Measurements from ENCODE around the gene ARNT2.

DNA sequence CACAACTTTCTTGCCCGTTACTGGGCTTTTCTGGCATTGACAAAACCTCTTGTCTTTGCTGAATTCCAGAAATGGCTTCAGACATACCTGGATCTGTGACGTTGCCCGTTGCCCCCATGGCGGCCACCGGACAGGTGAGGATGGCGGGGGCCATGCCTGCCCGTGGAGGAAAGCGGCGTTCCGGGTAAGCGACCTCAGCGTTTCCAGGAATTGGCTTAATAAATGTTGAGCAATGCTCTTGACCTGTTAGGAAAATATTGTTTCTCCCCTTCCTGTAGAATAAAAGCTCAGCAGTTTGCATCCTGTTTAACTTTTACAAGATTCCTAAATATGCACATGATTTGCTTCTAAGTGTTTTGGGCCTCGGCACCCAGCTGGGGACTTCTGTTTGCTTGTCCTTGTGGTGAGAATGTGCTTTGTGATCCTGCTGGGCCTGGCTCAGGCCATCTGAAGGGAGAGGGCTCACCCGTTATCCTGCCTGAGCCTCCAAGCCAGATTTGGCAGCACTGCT, 46.7 kb downstream of the ARNT2 start:
- TF ChIP-seq POLR2A (IDR thresholded peaks at IDR 0.05; ENCODE audit: low read depth, low read length) (no peak), TAF1 (IDR thresholded peaks at IDR 0.05; ENCODE audit: low read depth, low read length) (no peak), POLR2AphosphoS5 (IDR thresholded peaks at IDR 0.05; ENCODE audit: low read depth, low read length) (no peak), PAX5 (IDR thresholded peaks at IDR 0.05; ENCODE audit: insufficient read depth, low read length, severe bottlenecking) (no peak), SPI1 (IDR thresholded peaks at IDR 0.05; ENCODE audit: low read depth, low read length) (no peak), POU2F2 (IDR thresholded peaks at IDR 0.05; ENCODE audit: low read depth, low read length) (no peak)
